NCI-H2227 (cell line): Measurements from ENCODE around the gene MAGI2.

ENCODE experiments used
- DNase-seq: peaks from one replicate; lab custom pipeline; 2025; ENCODE audit not compliant: unreplicated experiment; lab: John Stamatoyannopoulos, UW

MAGI2 gene

DNA sequence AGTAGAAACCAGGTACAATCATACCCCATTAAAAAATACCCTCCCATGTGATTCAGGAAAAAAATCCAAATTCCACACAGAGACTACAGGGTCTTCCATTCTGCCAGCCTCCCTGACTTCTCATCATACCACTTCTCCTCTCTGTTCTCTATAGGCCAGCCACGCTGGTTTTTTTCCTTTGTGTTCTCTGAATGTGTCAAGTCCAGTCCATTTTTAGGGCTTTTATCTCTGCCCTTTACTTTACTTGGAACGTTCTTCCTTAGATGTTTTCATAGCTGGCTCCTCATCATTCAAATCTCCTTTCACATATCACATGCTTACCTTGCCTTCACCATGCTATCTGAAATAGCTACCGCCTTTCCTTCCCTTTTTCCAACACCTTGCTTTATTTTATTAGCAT, 1057.3 kb downstream of the MAGI2 start:
- no peak for DNase-seq

DNA sequence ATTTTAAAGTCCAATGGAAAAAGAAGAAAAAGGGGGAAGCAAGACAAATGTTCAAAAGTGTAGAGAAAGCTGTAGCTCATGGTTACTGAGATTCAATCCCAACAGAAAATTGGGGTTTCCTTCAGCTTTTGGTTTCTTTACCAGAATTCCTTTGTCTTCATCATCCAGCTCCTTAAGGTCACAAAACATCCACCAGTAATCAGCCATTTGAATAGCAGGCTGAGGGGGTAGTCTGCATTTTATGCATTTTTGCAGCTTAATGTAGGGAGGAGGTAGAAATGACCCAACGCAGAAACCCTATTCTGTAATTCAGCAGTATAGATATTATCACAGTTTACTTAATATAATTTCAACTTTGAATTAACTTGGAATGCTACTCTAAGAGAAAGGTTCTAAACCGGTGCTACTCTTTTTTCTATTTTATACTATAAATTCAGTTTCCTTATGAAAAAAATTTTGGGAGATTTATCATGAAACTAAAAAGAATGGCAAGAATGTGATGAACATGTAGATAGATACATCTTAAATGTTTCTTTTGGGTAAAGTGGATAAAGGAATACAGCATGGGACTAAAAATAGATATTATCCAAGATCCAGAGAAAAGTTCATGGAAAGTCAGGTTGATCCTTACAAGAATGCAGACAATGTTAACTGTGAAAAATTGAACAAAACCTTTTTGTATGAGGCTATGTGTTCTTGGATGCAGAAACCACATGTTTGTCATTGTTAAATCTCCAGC, 1058.0 kb downstream of the MAGI2 start:
- DNase-seq, result no peak

GRCh38 chr7:78389022-78389421, 1064.4 kb downstream of the MAGI2 start:
- no peak for DNase-seq

DNA sequence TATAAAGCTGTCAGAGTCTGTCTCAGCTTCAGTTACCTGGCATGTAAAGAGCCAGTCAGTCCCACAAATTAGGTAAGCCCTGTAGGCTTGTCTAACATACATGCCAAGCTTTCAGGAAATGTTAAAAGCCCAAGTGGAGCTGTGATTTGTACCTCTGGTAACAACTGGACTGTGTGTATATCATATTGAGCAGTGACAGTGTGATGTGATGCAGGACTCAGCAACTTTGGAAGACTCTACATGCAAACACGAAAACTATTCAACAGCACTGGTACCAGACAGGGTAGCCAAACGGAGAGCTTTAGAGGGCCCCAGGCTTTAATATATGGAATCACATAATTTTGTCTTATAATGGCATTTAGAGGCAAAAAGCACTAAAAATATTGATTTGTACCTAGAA, 1066.9 kb downstream of the MAGI2 start:
- DNase-seq, result no peak

GRCh38 chr7:78383096-78383880, 1070.2 kb downstream of the MAGI2 start:
- no peak for DNase-seq

GRCh38 chr7:78379148-78379547, 1074.3 kb downstream of the MAGI2 start:
- DNase-seq, result no peak

GRCh38 chr7:78377532-78377931, 1075.9 kb downstream of the MAGI2 start:
- no peak for DNase-seq

DNA sequence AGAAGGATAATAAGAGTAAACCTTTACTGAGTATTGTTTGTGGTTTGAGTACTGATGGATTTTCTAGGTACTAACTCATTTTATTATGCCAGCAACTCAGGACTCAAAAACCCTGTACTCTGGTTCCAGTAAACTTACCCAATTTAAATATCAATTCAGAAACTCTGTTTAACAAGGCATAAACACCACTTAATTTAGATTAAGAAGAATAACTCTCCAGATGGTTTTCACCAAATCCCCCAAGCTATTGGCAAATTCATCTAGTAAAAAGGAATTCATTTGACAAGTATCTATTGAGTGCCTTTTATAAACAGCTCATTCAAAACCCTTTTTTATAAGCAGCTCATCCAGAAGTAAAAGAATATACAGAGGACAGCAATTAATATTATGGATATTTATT, 1082.5 kb downstream of the MAGI2 start:
- DNase-seq, result no peak

DNA sequence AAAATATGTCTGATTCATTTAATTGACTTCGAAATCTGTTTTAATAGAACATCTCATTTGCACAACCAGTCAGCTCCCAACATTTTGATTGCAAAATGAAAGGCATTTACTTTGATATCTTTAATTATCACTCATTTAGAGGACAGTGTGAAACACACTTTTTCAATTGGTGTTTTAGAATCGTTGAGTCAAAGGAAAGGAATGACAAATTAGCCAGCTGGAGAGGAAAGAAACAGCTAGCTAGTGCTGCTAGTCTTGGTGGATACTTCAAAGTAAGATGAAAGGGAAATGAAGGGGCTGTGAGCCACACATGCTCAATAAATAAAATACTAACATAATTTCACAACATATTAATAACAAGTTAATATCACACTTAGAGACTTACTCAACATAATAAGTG, 1084.7 kb downstream of the MAGI2 start:
- no peak for DNase-seq

GRCh38 chr7:78367280-78367773, 1086.1 kb downstream of the MAGI2 start:
- no peak for DNase-seq

GRCh38 chr7:78363866-78364265, 1089.6 kb downstream of the MAGI2 start:
- DNase-seq, result no peak

- DNase-seq, result no peak
Measured at GRCh38 chr7:78359836-78360235, 1093.6 kb downstream of the MAGI2 start.

GRCh38 chr7:78357709-78358108, 1095.8 kb downstream of the MAGI2 start:
- no peak for DNase-seq

DNA sequence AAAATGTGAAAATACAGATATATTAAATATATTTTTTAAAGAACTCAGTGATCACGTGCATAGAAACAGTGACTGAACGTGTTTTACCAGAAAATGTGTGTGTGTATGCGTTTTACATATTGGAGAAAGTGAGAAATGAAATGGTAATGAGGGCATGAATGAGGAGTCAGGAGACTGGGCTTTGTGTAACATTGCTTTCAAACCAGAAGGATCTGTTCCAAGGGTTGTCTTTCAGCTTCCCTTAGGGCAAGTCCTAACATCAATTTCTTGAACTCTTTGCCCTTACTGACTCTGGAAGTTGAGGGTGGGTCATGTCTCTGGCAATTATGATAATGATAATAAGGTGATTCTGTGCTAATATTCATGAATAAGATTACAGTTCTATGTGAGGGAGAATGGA, 1097.6 kb downstream of the MAGI2 start:
- DNase-seq, result no peak

DNA sequence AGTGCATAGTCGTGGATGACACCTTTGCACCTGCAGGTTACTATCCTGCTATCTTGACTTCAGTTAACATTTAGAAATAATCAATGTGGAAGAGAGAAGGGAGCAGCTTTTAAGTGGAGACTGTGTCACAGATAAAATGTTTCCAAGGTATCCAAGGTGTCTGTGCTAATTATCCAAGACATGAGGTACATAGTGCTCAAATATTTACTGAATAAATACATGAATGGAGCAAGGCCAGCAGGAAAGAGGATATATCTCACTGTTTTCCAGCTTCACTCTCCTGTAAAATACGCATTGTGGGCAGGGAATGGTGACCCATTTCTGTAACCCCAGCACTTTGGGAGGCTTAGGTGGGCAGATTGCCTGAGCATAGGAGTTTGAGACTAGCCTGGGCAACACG, 1102.5 kb downstream of the MAGI2 start:
- no peak for DNase-seq

GRCh38 chr7:78350391-78350790, 1103.1 kb downstream of the MAGI2 start:
- DNase-seq, result no peak

GRCh38 chr7:78346827-78347226, 1106.6 kb downstream of the MAGI2 start:
- no peak for DNase-seq

DNA sequence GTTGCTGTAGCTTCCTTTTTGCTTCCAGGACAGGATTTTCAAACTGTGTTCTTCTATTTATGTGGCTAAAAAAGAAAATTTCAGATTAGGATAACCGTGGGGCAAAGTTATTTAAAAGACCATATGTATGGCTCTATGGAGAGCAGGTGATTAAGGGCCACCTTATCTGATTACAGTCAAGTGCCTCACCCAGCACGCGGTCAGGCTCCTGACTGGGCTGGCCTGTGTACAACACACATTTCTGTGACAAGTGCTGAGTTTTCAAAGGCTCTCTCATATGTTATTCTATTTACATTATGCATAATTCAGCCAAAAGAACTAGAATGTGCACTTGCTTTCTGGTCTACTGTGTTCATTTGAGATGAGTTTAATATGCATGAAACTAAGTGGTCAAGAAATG, 1107.5 kb downstream of the MAGI2 start:
- no peak for DNase-seq

- no peak for DNase-seq
Measured at GRCh38 chr7:78345293-78345911, 1108.1 kb downstream of the MAGI2 start.

DNA sequence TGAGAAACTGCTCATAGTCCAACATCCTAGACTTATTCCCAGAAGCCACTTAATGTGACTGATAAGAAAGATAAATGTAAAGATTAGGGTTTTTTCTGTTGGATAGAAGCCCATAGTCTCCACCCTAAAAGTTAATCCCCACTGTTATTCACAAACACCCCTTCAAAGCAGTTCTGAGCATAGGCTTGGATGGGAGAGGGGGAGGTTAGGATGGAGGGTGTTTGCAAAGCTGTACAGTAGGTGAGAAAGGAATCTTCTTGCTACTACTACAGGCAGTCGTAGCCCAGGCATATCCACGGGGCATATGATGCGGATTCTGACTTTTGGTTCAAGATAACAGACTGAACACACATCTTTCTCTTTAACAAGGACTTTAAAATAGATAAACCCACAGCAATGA, 1119.0 kb downstream of the MAGI2 start:
- DNase-seq, result no peak

- DNase-seq, result no peak
Measured at GRCh38 chr7:78333530-78334425, 1119.7 kb downstream of the MAGI2 start.
